Measurements from ENCODE around the gene UCN2. TPM values are rescaled to one million over a fixed set of nuclear protein-coding genes. Genes with fewer than 3 reads are reported as not detected.
"Not testable (repeated sequence)": the region's sequence is repeated elsewhere in the genome, so short reads cannot be mapped to it uniquely, and the experiment has no call there.

Gene UCN2
- total RNA-seq, 1 donor from 2014 or later = not detected

DNA sequence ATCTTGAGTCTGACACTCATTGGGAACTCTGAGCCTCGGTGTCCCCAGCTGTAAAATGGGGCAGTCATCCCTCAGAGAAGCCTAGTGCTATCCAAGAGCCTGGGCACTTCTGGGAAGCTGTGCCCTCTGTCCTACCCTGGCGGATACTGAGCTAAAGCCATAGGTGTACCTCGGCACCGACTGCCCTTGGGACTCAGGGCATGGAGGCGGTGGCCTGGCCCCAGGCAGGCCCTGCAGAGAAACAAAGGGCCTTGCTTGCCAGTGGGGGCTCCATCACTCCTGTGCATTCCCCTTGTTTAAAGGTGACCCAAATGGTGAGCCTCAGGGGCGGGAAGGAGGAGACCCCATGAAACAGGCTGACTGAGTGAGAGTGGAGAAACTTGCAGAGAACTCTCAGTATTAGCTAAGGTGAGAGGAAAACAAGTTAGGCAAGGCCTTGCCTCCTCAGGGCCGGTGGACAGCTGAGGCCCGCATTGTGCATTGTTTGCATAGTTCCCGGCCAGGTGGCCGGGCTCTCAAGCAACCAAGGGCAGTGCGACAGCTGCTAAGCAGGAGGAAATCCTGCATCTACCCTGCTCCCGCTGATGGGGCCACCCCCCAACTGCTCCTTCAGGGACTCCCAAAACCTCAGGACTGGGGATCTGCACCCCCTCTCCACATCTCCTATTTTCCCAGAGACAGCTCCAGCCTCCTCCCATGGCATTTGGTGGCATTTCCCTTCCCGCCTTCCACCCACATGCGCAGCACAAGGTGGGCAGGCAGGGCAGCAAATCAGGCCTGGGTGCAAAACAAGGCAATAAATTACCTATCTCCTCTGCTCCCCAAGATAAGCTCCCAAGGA lies 11.2 kb downstream of the UCN2 start:
- Histone ChIP-seq H3K4me1 (peaks cover 3 to 9% of the 10 kb centered on the region in 2 donors), H3K4me3 (no peak overlapping the region), H3K9me3 (no peaks in the 10 kb centered on the region), H3K36me3 (peaks cover 0 to 13% of the 10 kb centered on the region in 2 donors), H3K27me3 (no peaks in the 10 kb centered on the region), H3K27ac (no peak overlapping the region)
- intact Hi-C loops (cut with DNase I) = no loop called here
- TF ChIP-seq, protein P1, sequence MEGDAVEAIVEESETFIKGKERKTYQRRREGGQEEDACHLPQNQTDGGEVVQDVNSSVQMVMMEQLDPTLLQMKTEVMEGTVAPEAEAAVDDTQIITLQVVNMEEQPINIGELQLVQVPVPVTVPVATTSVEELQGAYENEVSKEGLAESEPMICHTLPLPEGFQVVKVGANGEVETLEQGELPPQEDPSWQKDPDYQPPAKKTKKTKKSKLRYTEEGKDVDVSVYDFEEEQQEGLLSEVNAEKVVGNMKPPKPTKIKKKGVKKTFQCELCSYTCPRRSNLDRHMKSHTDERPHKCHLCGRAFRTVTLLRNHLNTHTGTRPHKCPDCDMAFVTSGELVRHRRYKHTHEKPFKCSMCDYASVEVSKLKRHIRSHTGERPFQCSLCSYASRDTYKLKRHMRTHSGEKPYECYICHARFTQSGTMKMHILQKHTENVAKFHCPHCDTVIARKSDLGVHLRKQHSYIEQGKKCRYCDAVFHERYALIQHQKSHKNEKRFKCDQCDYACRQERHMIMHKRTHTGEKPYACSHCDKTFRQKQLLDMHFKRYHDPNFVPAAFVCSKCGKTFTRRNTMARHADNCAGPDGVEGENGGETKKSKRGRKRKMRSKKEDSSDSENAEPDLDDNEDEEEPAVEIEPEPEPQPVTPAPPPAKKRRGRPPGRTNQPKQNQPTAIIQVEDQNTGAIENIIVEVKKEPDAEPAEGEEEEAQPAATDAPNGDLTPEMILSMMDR (IDR thresholded peaks at IDR 0.05) = no peak
- DNase-seq (ENCODE audit: low spot score in 2 of 2) = no peak

DNA sequence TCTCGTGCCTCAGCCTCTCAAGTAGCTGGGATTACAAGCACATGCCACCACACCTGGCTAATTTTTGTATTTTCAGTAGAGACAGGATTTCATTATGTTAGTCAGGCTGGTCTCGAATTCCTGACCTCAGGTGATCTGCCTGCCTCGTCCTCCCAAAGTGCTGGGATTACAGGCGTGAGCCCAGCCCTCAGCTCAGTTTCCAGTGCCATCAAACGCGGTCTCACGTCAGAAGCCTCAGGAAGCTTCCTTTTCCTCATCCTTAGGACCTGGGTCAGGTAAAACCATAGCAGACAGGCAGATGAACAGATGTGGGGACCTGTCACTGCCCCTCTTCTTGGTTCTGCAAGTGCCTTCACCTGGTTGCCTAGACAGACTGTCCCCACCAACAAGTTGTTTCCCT lies 11.9 kb downstream of the UCN2 start:
- H3K9me3 ChIP-seq; intact Hi-C loops (cut with DNase I); H3K27me3 ChIP-seq; H3K4me3 ChIP-seq; H3K27ac ChIP-seq; DNase-seq (ENCODE audit: low spot score in 2 of 2); H3K4me1 ChIP-seq: not testable (repeated sequence)
- peaks cover 0 to 16% of the 10 kb centered on the region in 2 donors for H3K36me3 ChIP-seq

DNA sequence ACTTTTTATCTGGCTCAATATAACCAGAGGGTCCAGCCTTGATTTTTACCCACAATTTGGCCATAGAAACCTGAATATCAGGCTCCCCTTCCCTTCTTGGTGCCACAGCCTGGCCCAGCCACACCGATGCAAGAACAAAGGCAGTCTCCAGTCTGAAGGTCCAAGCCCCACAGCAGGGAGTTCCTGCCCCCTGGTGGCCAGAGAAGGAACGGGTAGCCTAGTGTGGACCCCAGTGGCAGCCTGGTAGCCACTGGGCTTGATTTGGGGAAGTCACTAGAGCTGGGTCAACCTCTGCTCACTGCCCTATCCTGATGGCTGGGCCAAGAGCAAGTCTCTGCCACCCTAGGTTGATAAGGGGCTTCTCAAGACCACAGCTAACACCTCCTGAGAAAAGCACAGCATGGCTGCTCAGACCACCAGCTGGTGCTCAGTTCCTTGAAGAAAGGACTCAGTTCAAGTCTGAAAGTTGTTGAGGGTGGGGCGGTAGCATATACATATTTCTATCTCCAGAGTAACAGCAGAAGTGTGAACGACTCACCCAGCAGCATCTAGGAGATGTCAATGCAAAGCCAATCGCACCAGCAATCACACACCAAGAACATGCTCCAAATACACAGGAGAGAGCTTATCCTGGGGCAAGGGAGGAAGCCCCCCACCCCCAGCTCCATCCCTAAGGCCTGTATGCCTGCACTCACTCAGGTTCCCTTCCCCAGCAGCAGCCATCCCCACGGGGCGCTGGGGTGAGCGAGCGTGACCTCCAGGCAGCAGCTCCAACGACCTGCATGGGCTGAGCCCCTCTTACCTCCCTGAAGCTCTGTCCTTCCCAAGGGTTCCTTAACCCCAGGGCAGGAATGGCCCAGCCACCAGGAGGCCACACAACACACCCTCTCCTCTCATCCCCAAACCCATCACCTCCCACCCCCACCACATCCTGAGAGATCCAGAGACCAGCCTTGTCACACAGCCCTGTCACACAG lies 14.6 kb downstream of the UCN2 start:
- TF ChIP-seq, protein P1 (IDR thresholded peaks at IDR 0.05) = peak; percentile 91 to 96 (median 94)
- H3K4me3 ChIP-seq = no peak overlapping the region
- intact Hi-C loops (cut with DNase I) = loop anchor here (1.0 to 10.0 kb wide), 4 partner anchors 45 to 274 kb away; partner anchors contain the start of gene SHISA5
- H3K27ac ChIP-seq = no peak overlapping the region
- H3K9me3 ChIP-seq = no peaks in the 10 kb centered on the region
- peaks cover 0 to 24% of the 10 kb centered on the region in 2 donors for H3K36me3 ChIP-seq
- H3K27me3 ChIP-seq = no peaks in the 10 kb centered on the region
- peak; percentile 46 to 94 for DNase-seq (ENCODE audit: low spot score in 2 of 2)
- H3K4me1 ChIP-seq = no peaks in the 10 kb centered on the region

DNA sequence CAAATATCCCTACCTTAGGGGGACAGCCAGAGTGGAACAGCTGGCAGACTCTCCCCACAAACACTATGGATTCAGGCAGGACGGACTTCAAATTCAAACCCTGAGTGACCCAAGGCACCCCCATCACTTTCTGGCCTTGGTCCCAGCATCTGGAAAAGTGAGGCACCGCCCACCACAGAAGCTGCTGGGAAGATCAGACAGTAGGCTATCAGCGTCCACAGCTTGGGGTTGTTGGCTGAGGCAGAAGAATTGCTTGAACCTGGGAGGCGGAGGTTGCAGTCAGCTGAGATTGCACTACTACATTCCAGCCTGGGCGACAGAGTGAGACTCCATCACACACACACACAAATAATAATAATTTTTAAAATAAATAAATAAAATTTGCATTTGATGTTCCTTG lies 15.5 kb downstream of the UCN2 start:
- Histone ChIP-seq H3K36me3 (peaks cover 0 to 24% of the 10 kb centered on the region in 2 donors), H3K9me3 (no peaks in the 10 kb centered on the region), H3K27ac (no peak overlapping the region), H3K4me1 (peaks cover 0 to 4% of the 10 kb centered on the region in 2 donors), H3K4me3 (no peak overlapping the region), H3K27me3 (no peaks in the 10 kb centered on the region)
- no peak for DNase-seq (ENCODE audit: low spot score in 2 of 2)
- intact Hi-C loops (cut with DNase I) = loop anchor here (1.0 to 10.0 kb wide), 4 partner anchors 44 to 273 kb away; partner anchors contain the start of gene SHISA5
- TF ChIP-seq, protein P1 (IDR thresholded peaks at IDR 0.05) = no peak

DNA sequence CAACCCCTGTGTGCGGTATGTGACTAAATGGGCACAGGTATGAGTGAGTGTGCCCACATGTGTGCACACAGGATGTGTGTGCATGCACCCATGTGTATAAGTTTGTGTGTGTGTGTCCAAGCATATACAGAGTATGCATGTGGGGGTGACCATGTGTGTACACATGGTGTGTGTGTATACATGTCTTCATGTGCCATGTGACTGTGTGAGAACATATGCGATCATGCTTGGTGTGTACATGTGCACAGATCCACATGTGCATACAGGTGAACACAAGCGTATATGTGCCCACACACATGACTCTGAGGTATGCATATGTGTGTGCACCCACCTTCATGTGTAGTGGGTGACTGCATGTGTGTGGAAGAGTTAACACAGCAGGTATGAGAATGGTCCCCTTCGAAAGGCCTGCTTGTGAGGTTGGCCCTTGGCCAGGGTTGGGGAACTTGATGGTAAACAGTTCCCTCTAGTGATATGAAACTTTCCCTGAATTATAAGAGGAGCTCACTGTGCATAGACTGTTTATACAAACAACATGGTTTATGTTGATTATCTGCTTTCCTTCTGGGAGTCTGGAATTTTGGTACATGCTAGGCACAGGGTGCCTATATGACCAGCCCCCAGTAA lies 17.3 kb downstream of the UCN2 start:
- peaks cover 0 to 24% of the 10 kb centered on the region in 2 donors for H3K36me3 ChIP-seq
- H3K4me1 ChIP-seq = peaks cover 0 to 4% of the 10 kb centered on the region in 2 donors
- intact Hi-C loops (cut with DNase I) = loop anchor here (10.0 kb wide), 1 partner anchor 272 kb away; no protein-coding TSS in a partner anchor
- no peaks in the 10 kb centered on the region for H3K27me3 ChIP-seq
- no peaks in the 10 kb centered on the region for H3K9me3 ChIP-seq
- DNase-seq (ENCODE audit: low spot score in 2 of 2) = no peak
- no peak overlapping the region for H3K27ac ChIP-seq
- H3K4me3 ChIP-seq = no peak overlapping the region
- TF ChIP-seq, protein P1 (IDR thresholded peaks at IDR 0.05) = no peak
